CMK (cell line): ENCODE results near the gene ENHO.

Experiments
- DNase-seq: peaks from one replicate; pipeline ENCODE4 v3.0.0-alpha.2; 2010; ENCODE audit warnings: low read depth

Gene ENHO

DNA sequence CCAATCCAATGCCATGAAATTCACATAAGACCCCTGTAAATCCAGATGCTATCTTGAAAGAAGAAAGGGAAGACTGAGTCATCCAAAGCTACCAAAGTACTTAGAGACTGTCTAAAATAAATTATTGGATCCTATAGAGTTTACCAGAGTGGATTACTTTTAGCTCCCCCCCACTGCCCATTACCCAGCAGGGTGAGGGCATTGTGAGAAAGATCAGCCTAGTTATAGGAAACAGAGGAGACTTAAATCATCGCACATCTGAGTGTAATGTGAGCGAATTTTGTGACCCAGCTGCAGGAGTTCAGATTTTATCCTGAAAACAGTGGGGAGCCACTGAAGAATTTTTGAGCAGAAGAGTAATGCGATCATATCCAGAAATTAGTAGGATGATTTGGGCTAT lies 1.6 kb upstream of the ENHO start:
- no peak for DNase-seq

DNA sequence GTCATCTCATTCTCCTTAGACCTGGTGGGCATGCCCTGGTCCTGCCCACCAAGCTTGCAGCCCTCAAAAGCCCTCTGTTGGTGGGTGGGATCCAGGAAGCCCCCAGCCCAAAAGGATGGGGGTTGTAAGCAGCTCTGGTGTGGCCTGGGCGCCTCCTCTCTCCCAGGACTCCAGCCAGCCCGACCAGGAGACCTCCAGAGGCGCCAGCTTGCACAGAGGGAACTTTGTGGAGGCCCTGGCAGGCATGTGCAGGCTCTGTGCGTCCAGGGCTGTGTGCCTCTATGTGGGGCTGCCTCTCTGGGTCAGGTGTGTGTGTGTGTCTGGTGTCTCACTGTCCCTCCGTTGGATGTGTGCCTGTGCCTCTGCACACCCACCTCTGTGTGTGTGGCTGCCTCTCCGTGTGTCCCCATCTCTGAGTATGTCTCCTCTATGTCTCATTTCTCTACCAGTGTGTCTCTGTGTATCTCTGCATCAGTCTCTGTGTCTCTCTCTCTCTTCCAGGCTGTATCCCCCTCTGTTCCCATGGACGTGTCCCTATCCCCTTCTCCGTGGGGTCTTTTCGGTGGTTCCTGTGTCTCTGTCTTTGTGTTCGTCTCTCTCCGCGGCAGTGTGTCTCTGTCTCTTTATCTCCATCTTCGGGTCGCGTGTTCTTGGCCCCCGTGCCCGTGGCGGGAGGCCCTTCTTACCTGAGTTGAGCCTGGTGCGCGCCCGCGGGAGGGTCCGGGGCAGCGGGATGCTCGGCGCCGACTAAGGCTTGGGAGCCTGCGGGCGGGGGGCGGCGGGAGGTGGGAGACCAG lies 501 bp downstream of the ENHO start:
- no peak for DNase-seq

DNA sequence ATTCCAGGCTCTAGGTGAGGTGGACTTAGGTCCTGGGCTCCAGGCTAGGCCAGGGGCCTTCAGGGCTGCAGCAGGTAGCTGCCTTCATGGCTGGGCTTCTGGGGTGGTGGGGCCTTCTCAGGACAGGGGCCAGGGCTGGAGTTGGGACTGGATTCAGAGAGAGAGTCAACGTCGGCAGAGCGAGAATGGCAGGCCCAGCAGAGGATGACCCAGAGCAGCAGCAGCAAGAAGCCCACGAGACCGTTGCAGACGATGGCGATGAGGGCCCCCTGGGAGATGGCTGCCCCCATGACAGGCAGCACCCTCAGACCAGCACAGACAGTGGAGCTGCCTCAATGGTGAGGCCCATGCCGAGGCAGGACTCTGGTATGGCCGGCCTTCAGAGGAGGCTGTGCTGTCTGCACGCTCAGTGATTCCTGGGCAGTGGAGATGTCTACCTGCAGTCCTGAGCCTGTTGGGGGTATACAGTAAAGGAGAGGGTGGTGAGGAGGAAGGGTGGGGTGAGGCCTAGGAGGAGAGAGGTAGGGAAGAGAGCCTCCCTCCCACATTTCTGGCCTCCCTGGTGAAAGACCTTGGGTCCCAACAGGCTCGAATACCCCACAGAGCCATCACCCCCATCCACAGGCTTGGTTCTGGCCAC lies 1.3 kb downstream of the ENHO start:
- DNase-seq, result no peak

DNA sequence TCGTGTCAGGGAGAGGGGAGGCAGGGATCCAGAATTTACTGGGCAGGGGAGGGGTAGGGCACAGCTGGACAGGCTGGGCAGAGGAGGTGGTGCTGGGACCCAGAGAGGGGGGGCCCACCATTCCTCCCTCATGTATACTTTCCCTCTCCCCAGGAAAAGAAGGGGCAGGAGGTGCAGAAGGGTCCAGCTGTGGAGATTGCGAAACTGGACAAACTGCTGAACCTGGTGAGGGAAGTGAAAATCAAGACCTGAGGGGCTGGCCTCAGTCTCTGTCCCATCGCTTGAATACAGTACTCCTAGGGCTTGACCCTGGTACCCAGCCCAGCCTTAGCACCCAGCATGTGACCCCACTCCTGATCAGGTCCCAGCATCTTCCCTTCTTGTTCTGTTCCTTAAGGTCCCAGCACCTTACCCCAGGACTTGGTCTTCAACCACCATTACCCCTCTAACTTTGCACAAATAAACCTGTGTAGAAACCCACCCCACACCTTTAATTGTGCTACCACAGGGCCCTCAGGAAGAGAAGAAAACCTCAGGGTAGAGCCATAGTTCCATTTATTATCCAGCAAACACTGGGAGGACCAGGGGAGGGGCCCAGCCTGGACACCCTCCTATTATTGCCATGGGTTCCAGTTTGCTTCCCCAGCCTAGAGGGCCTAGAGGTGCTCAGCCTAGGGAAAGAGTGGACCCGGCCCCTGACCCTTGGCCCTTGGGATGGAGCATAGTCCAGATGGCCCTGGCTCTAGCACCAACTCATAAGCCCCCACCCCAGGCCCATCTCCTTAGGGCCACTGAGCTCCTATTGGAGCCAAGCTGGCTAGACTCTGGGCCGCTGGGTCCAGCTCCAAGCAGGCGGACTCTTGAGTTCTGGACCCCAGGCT lies 2.0 kb downstream of the ENHO start:
- no peak for DNase-seq

DNA sequence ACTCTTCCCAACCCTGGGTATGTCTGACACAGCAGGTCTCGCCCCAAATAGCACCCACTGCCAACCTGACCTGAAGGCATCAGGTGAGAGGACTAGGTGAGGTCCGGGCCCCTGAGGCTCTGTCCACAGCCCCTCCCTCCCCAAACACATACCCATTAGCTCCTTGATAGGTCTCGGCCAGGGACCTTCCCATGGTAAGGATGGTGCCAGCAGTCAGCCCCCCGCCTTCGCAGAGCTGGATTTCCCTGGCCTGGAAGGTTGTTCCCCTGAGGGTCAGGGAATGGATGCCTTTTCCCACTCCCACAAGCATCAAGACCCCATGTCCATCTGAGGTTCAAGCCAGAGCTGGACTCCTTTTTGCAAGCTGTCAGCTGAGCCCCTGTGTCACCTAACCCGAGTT lies 2.7 kb downstream of the ENHO start:
- no peak for DNase-seq

DNA sequence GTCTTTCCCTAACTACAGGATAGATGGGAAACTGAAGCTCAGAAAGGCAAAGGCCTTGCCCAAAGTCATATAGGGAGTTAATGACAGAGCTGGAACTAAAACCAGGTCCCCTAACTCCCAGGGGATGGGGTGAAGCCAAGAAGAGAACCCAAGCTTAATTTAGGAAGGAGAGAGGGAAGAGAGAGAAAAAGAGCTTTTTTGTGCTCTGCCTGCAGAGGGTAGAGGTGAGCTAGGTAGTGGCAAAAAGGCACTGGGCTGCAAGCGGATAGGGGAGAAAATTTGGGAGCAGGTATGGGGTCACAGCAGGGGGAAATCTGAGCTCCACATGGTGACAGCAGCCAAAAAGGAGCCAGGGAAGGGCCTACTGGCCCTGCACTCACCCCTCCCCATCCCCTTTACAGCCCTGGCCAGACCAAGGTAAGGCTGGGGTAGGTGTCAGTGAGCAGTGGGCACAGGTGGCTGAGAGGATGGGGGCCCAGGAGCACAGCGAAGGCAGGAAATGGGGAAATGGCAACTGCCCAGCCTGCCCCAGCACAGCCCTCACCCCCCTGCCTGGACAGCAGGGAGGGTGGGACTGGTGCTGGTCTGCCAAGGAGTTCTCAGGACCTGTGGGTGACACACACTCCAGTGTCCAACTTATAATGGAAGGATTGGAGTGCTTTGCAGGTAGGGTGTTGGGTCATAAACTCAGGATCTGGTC lies 3.3 kb downstream of the ENHO start:
- DNase-seq, result no peak

DNA sequence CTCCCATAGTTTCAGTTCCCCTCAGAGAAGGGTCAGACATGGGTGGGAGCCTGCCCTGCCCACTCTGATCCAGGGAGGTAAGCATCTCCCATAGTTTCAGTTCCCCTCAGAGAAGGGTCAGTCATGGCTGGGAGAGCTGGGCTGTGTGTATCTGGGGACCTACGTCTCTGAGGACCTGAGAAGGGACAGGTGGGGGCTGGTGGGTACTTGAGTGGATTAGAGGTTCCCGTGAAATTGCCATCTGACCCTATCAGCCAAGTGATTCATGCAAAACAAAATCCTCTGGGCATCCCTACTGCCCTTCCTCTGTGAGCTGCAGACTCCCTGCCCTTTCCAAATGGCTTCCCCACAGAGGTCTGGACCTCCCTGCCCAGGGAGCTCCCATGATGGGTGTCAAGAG lies 3.9 kb downstream of the ENHO start:
- no peak for DNase-seq

DNA sequence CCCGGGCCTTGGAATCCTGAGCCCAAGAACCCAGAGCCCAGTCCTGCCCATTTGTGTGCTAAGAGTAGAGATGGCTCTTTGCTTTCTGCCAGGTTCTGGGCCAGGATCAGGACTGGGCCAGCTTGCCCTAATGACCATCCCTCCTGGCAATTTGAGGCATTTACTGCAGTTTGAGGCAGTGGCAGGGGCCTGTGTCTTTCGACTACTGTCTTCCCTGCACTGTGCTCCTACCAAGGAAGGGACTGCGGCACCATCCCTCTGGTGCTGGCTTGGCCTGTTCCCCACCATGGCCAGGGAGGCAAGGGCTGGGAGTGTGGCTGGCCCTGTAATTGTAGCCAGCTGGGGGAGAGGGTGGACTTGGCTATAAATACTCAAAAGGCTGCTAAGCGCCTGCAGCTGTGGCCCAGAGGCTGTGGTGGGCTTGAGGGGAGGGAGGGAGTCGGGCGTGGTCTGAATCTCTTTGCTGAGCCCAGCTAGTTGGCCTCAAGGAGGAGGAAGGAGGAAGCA lies 4.6 kb downstream of the ENHO start:
- no peak for DNase-seq

DNA sequence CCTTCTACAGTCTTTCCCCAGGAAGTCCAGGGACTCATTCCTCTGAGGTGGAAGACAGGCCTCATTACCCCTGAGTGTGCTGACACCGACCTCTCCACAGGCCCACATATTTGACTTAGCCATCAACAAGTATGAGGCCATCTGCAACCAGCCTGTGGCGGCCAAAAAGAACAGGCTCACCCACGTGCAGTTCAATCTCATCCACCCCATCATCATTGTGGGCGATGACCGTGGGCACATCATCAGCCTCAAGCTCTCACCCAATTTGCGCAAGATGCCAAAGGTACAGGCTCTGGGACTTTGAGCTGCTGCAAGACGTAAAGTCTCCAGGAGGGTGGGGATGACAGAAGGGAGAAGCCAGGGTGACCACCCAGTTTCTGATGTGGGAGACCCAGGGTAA lies 5.6 kb downstream of the ENHO start:
- no peak for DNase-seq

DNA sequence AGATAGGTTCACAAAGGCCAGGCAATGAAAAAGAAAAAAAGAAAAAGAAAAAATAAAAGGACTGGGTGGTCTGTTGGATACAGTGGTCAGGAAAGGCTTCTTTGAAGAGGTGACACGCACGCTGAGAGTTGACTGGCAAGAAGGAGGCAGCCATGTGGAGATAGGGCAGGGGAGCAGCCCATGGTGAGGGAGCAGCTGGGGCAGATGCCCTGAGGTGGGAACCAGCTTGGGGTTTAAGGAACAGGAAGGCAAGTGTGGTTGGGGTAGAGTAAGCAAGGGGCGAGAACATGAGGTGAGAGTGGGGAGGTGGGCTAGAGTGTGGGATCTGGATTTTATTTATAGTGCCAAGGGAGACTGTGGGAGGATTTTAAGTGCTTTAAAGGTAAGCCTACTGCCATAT lies 6.8 kb downstream of the ENHO start:
- DNase-seq, result no peak

DNA sequence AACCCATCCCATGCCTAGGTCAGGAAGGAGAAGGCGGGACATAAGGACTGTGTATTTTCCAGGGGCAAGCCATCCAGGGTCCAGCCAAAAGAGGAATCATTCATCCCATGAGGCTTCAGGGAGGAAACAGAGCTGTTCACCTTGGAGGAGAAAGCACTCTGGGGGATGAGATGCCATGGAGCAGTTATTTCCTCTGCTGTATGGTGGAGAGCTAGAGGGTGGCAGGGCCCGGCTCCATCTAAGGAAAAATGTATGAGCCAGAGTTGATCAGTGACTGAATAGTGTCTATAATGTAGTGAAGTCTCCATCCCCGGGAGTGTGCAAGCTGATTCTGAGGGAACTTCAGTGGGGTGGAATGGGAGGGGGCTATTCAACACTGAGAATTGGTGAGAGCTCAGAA lies 8.0 kb downstream of the ENHO start:
- DNase-seq, result no peak

DNA sequence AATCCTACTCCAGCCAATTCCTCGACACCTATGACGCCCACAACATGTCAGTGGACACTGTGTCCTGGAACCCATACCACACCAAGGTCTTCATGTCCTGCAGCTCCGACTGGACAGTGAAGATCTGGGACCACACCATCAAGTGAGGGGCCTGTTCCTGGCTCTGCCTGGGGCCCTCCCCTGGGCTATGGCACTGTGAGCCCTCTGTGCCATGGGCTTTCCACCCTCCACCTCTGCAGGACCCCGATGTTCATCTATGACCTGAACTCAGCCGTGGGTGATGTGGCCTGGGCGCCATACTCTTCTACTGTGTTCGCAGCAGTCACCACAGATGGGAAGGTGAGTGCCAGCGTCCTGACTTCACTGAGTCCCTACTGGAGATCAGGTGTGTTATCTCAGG lies 8.4 kb downstream of the ENHO start:
- no peak for DNase-seq

DNA sequence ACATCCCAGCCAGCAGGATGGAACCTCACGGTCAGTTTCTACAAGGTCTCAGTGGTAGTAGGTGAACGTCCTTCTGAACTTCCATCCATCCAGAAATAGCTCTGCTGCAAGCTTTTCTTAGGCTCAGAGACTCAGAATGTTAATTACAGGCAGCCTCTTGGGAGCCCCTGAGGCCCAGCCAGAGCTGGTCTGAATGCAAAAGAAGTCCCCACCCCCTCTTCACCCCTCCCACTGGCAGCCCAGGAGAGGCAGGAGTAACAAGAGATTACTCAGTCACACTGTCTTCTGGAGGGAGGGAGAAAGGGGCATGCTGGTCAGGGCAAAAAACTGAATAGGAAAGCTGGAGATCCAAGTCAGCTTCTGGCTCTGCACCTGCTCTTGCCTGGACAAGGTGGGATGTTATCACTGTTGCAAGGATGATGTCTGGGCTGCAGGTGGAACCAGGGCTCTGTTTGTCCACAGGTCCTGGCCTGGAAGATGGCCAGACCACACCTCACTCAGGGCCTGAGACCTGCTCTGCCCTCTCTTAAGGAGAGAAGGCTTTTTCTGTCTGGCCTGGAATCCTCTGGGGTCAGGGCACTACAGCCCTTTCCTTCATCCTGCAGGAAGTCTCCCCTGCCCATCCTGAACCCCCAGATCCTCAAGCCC lies 9.1 kb downstream of the ENHO start:
- no peak for DNase-seq

DNA sequence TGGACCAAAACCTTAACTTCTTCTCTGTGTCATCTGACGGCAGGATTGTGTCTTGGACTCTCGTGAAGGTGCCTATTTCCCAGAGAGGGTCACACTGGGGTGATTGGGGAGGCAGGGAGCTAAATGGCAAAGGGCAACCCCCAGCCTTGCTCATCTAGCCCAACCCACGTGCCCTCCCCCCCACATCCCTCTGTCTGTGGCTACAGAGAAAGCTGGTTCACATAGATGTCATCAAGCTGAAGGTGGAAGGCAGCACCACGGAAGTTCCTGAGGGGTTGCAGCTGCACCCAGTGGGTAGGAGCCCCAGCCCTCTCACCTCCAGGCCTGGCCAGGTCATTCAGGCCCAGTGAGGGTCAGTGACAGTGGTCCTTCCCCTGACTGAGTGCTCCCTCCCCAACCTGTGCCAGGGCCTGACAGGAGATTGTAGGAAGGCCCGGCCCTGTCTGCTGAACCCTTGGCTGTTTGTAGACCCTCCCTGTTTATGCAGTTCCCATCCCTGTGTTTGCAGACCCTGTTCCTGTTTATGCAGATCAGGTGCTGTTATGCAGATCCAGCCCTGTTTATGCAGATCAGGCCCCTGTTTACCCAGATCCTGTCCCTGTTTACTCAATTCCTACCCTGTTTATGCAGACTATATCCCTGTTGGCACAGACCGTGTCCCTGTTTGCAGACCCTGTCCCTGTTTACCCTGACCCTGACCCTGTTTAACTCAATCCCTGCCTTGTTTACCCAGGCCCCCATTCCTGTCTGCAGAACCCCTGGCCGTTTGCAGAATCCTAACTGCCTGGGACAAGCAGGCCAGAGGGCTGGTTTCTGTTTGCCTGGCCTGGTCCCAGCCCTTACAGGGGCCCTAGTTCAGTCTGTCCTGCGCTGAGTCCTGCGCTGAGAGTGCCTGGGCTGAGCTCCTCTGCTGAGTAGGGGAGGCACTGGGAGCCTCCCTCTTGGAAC lies 10.4 kb downstream of the ENHO start:
- no peak for DNase-seq

DNA sequence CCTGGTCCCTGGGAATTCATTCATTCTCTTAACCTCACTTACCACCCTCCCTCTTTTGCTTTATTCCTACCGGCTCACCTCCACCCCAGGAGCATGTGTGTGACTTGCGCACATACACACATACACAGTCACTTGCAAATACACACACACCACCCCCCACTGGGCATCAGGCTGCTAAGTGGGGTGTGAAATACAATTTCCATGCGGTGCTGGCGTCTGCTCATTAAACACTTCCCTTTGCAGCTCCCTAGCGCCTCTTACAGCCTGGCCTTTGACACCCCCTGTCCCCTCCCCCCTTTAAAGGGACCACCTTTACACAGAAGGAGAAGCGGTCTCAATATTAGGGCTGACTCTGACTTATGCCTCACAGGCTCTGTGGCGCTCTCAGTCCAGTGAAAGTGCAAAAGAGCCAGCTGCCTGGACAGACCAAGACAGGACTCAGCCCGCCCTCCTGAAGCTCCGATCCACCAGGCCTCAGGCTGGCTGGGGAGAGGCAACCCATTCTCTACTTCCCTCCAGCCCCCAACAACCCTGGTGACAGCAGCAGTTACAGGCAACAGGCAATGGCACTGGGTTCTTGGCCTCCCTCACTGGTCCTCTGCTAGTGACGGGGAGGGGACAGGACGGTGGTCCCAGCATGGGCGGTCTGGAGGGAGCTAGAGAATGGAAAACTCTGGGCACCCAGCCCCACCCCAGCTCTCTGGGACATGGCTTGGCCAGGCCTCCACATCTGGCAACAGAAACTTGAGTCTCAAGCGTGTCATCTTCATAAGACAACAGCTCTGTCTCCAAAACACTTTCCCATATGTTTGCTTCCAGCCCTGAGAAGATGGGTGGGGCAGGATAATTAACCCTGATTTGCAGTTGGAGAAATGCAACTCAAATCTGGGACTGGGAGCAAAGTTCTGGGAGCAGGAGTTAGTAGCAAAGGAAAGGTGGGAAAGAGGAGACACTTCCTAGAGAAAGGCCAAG lies 12.0 kb downstream of the ENHO start:
- no peak for DNase-seq

DNA sequence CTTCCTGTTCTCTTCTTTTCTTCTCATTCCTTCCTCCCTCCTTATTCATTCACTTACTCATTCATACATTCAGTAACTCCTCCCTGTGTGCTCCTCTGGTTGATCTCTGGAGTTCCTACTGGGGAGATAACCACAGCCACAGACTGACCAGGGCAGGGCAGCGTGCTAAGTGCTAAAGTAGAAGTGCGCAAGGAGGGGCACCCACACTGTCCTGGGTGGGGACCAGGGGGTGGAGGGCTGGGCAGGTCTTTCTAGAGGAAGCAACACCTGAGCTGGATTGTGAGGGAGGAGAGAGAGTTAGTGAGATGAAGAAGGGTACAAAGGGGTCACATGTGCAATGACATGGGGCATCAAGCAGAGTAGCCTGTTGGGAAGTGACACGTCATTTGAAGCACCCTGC lies 13.8 kb downstream of the ENHO start:
- DNase-seq, result no peak

DNA sequence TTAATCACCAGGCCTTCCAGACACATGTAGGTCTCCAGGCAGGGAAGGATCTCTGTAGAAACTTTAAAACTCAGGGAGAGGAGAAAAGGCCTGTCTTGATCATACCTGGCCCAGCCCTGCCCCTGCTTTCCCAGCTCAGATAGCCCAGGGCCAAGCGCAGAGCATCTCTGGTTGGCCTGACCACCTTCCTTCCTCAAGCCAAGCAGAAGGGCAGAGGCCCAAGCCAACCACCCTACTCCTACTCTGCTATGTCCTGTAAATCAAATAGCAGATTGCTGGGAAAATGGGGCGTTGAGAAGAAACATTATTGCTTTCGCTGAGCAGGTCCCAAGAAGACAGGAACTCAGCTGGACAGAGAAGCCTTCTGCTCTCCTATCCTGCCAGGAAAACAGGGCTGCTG lies 14.3 kb downstream of the ENHO start:
- DNase-seq, result no peak

DNA sequence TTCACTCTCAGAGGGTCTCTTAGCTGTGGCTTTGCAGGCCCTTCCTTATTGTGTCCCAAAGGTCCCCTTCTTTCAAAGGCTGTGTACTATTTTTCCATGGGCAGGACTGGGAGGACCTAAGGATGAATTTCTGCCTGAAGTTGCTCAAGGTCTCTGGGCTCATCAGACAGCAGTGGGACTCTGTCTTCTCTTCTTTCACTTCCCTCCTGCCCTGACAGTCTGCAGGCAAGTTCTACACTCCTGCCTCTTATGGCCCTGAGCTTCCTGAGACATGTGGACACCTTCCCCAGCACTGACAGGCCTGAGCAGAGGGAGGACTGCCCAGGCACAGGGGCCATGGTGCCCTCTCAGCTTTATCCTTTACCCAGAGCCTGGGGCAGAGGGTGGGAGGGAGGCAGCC lies 14.8 kb downstream of the ENHO start:
- no peak for DNase-seq

DNA sequence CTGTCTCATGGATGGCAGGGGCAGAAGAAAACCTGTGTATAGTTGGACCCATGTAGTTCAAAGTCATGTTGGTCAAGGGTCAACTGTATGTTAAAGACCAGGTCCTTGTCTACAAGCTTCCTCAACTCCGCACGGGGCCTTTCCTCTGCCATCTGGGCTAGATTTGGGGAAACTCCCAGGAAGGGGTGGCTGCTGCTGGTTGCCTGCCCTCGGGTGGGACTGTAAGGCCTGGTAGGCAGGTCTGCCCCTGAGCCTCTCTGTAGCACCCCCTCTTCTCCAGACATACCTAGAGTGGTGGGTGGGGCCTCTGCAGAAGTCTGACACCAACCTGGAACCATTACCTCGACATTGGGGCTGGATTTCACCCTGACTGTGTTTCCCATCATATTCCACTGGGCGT lies 15.2 kb downstream of the ENHO start:
- DNase-seq, result no peak
